Hepatocyte (in vitro differentiated cells): ENCODE measurements around the gene CLTCL1.

ENCODE experiments used
- CTCF ChIP-seq: fragments of 200-600 bp; sonication (generic); IDR thresholded peaks from 2 replicates; pipeline ENCODE4 v1.5.1; 2016; ENCODE audit warnings: antibody characterized with exemption, mild to moderate bottlenecking; ENCODE audit not compliant: poor library complexity
- EZH2 ChIP-seq: fragments of 200-600 bp; sonication (generic); IDR thresholded peaks from 2 replicates; pipeline ENCODE4 v1.6.1; 2016; ENCODE audit warnings: antibody characterized with exemption, mild to moderate bottlenecking, borderline replicate concordance
- EZH2phosphoT487 ChIP-seq: fragments of 200-600 bp; sonication (generic); IDR thresholded peaks from one replicate; pipeline ENCODE4 v1.6.1; 2018; ENCODE audit warnings: antibody characterized with exemption, mild to moderate bottlenecking, low read depth, moderate library complexity; ENCODE audit not compliant: unreplicated experiment, severe bottlenecking

GRCh38 chr22:19130959-19131684, 160.4 kb downstream of the CLTCL1 start, which contains the start of gene TSSK2:
- no peak for TF ChIP-seq CTCF
- no peak for TF ChIP-seq EZH2
- TF ChIP-seq EZH2phosphoT487 = no peak
